Measurements from ENCODE around the gene PDE6A. TPM values are rescaled to one million over a fixed set of nuclear protein-coding genes. Genes with fewer than 3 reads are reported as not detected.

Gene PDE6A
- total RNA-seq, 1 experiment from 2014 or later, result not detected

DNA sequence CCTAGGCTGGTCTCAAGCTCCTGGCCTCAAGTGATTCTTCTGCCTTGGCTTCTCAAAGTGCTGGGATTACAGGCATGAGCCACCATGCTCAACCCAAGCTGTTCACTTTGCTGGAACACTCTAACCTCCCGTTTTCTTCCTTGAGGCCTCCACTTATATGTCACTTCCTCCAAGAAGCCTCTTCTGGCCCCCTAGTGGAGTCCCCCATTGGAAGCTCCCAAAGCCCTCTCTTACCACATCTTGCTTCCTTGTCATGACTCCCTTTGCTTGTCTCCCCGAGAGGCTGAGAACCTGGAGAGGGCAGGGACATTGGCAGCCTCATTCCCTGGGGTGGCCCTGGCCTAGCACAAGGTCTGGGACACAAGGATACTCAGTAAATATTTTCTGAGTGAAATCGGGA, 80.8 kb downstream of the PDE6A start:
- Mint-ChIP-seq H3K36me3 (no peaks in the 10 kb centered on the region), H3K27me3 (ENCODE audit: low read depth) (no peaks in the 10 kb centered on the region), H3K9me3 (no peaks in the 10 kb centered on the region), H3K4me3 (no peak overlapping the region), H3K4me1 (peaks cover 12% of the 10 kb centered on the region), H3K27ac (no peak overlapping the region)
- no peak for DNase-seq (ENCODE audit: low spot score)
- TF ChIP-seq PRRX2 (CRISPR knock-in tag; IDR thresholded peaks at IDR 0.05) (no peak), RORB (CRISPR knock-in tag; IDR thresholded peaks at IDR 0.05) (no peak)
- TF ChIP-seq, protein P1, sequence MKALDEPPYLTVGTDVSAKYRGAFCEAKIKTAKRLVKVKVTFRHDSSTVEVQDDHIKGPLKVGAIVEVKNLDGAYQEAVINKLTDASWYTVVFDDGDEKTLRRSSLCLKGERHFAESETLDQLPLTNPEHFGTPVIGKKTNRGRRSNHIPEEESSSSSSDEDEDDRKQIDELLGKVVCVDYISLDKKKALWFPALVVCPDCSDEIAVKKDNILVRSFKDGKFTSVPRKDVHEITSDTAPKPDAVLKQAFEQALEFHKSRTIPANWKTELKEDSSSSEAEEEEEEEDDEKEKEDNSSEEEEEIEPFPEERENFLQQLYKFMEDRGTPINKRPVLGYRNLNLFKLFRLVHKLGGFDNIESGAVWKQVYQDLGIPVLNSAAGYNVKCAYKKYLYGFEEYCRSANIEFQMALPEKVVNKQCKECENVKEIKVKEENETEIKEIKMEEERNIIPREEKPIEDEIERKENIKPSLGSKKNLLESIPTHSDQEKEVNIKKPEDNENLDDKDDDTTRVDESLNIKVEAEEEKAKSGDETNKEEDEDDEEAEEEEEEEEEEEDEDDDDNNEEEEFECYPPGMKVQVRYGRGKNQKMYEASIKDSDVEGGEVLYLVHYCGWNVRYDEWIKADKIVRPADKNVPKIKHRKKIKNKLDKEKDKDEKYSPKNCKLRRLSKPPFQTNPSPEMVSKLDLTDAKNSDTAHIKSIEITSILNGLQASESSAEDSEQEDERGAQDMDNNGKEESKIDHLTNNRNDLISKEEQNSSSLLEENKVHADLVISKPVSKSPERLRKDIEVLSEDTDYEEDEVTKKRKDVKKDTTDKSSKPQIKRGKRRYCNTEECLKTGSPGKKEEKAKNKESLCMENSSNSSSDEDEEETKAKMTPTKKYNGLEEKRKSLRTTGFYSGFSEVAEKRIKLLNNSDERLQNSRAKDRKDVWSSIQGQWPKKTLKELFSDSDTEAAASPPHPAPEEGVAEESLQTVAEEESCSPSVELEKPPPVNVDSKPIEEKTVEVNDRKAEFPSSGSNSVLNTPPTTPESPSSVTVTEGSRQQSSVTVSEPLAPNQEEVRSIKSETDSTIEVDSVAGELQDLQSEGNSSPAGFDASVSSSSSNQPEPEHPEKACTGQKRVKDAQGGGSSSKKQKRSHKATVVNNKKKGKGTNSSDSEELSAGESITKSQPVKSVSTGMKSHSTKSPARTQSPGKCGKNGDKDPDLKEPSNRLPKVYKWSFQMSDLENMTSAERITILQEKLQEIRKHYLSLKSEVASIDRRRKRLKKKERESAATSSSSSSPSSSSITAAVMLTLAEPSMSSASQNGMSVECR (CRISPR knock-in tag; IDR thresholded peaks at IDR 0.05; ENCODE audit: borderline replicate concordance), result no peak
- TF ChIP-seq, protein P2, sequence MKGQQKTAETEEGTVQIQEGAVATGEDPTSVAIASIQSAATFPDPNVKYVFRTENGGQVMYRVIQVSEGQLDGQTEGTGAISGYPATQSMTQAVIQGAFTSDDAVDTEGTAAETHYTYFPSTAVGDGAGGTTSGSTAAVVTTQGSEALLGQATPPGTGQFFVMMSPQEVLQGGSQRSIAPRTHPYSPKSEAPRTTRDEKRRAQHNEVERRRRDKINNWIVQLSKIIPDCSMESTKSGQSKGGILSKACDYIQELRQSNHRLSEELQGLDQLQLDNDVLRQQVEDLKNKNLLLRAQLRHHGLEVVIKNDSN (CRISPR knock-in tag; IDR thresholded peaks at IDR 0.05), result no peak
- TF ChIP-seq, protein P3, sequence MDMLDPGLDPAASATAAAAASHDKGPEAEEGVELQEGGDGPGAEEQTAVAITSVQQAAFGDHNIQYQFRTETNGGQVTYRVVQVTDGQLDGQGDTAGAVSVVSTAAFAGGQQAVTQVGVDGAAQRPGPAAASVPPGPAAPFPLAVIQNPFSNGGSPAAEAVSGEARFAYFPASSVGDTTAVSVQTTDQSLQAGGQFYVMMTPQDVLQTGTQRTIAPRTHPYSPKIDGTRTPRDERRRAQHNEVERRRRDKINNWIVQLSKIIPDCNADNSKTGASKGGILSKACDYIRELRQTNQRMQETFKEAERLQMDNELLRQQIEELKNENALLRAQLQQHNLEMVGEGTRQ (CRISPR knock-in tag; IDR thresholded peaks at IDR 0.05), result no peak
- TF ChIP-seq, protein P4, sequence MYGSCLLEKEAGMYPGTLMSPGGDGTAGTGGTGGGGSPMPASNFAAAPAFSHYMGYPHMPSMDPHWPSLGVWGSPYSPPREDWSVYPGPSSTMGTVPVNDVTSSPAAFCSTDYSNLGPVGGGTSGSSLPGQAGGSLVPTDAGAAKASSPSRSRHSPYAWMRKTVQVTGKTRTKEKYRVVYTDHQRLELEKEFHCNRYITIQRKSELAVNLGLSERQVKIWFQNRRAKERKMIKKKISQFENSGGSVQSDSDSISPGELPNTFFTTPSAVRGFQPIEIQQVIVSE (CRISPR knock-in tag; IDR thresholded peaks at IDR 0.05; ENCODE audit: borderline replicate concordance), result no peak
- ChIA-PET CTCF (interaction anchor here (1.0 to 4.8 kb wide), 6 partner anchors 9 to 127 kb away, joined by 3 to 41 read pairs (median 5); no protein-coding TSS in a partner anchor), POLR2A (no interaction called here)
- 0 out of 2 replicates have a peak, but pooled peaks have one; percentile 22 for ATAC-seq

DNA sequence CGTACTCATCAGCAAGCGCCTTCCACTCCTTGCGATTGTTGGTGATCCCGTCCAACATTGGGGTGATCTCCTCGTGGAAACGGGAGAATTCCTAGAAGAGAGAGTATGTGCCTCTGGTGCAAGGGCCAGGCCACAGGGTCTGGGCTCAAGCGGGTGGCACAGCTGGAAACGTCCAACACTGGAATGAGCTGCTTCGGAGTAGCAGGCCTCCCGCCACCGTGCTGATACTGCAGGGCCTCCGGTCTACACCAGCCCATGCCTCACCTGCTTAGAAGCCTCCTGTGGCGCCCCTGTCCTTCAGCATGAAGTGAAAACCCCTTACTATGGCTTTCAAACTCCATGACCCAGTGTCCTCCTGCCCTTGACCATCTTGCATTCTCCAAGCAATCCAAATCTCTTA, 81.4 kb downstream of the PDE6A start:
- H3K27ac Mint-ChIP-seq, result no peak overlapping the region

More for the DNA sequence above, 81.4 kb downstream of the PDE6A start:
- DNase-seq (ENCODE audit: low spot score), result no peak
- H3K9me3 Mint-ChIP-seq, result no peaks in the 10 kb centered on the region
- H3K27me3 Mint-ChIP-seq (ENCODE audit: low read depth), result no peaks in the 10 kb centered on the region
- no peak for ATAC-seq
- peaks cover 12% of the 10 kb centered on the region for H3K4me1 Mint-ChIP-seq
- no peak for TF ChIP-seq FOXP1 (CRISPR knock-in tag; IDR thresholded peaks at IDR 0.05; ENCODE audit: borderline replicate concordance)
- TF ChIP-seq, protein P5, sequence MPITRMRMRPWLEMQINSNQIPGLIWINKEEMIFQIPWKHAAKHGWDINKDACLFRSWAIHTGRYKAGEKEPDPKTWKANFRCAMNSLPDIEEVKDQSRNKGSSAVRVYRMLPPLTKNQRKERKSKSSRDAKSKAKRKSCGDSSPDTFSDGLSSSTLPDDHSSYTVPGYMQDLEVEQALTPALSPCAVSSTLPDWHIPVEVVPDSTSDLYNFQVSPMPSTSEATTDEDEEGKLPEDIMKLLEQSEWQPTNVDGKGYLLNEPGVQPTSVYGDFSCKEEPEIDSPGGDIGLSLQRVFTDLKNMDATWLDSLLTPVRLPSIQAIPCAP (CRISPR knock-in tag; IDR thresholded peaks at IDR 0.05), result no peak
- TF ChIP-seq, protein P6, sequence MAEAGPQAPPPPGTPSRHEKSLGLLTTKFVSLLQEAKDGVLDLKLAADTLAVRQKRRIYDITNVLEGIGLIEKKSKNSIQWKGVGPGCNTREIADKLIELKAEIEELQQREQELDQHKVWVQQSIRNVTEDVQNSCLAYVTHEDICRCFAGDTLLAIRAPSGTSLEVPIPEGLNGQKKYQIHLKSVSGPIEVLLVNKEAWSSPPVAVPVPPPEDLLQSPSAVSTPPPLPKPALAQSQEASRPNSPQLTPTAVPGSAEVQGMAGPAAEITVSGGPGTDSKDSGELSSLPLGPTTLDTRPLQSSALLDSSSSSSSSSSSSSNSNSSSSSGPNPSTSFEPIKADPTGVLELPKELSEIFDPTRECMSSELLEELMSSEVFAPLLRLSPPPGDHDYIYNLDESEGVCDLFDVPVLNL (CRISPR knock-in tag; IDR thresholded peaks at IDR 0.05; ENCODE audit: borderline replicate concordance, low read depth), result no peak
- TF ChIP-seq SMAD4 (CRISPR knock-in tag; IDR thresholded peaks at IDR 0.05), result no peak
- no peak for TF ChIP-seq HMGA2 (CRISPR knock-in tag; IDR thresholded peaks at IDR 0.05)
- no peak for TF ChIP-seq FOXJ3 (CRISPR knock-in tag; IDR thresholded peaks at IDR 0.05; ENCODE audit: borderline replicate concordance)
- TF ChIP-seq, protein P7, sequence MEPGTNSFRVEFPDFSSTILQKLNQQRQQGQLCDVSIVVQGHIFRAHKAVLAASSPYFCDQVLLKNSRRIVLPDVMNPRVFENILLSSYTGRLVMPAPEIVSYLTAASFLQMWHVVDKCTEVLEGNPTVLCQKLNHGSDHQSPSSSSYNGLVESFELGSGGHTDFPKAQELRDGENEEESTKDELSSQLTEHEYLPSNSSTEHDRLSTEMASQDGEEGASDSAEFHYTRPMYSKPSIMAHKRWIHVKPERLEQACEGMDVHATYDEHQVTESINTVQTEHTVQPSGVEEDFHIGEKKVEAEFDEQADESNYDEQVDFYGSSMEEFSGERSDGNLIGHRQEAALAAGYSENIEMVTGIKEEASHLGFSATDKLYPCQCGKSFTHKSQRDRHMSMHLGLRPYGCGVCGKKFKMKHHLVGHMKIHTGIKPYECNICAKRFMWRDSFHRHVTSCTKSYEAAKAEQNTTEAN (CRISPR knock-in tag; IDR thresholded peaks at IDR 0.05), result no peak
- H3K4me3 Mint-ChIP-seq, result no peak overlapping the region
- H3K36me3 Mint-ChIP-seq, result no peaks in the 10 kb centered on the region
- CTCF ChIA-PET, result interaction anchor here (1.0 to 4.8 kb wide), 6 partner anchors 10 to 128 kb away, joined by 3 to 41 read pairs (median 6); no protein-coding TSS in a partner anchor
- POLR2A ChIA-PET, result no interaction called here

All from WTC11 (cell line).